SHP77 treated with DMSO at 0.1 percent for 48 hours (cell line): ENCODE results near the gene MED12L.
A peak's percentile ranks its signal among the peaks of the same experiment; 100 is the strongest.

Source experiments
- DNase-seq: peaks from one replicate; lab custom pipeline; 2025; lab: John Stamatoyannopoulos, UW

The MED12L gene

DNA sequence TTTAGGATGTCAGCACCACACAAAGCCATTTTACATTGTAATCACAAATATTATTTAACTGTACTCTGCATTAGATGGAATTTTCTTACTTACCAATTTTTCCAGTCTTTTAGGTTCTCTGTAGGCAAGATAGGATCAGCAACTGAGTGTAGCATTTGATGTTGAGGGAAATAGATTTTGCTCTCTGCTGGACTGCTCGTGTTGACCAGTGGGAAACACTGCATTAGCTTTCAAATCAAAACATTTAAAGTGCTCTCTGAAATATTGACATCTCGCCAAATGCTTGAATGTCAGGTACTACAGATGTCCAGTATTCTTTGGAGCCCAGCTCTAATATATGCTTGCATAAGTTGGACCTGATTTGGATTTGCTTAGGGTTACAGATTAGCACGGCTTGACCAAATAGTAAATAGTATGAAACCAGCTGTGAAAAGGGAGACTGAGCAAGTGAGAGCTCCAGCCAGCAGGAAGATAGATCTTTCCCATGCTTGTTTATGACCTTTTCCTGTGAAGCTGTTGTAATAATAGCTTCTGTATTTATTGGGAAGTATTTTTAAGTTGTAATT lies 163.4 kb downstream of the MED12L start:
- no peak for DNase-seq

DNA sequence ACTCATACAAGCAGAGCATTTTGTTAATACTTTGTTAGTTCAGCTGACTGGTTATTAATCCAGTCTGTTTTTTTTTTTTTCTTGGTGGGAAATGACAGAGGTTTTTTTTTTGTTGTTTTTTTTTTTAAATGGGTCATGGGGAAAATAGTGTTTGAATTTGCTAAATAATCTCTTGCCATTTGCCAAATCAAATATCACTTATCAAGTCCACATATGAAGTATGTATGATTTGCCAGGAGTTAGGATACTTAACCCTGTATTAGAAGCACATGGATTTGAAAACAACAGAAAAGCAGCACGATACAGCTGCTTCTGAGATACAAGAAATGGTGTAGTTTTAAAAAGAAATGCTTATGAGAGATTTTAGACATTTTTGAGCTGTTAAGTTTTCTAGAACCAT lies 171.3 kb downstream of the MED12L start:
- no peak for DNase-seq

- no peak for DNase-seq
Observed at GRCh38 chr3:151259664-151260063, 174.2 kb downstream of the MED12L start.

GRCh38 chr3:151262871-151263525 lies 177.5 kb downstream of the MED12L start:
- no peak for DNase-seq

GRCh38 chr3:151264605-151265004 lies 179.1 kb downstream of the MED12L start:
- no peak for DNase-seq

DNA sequence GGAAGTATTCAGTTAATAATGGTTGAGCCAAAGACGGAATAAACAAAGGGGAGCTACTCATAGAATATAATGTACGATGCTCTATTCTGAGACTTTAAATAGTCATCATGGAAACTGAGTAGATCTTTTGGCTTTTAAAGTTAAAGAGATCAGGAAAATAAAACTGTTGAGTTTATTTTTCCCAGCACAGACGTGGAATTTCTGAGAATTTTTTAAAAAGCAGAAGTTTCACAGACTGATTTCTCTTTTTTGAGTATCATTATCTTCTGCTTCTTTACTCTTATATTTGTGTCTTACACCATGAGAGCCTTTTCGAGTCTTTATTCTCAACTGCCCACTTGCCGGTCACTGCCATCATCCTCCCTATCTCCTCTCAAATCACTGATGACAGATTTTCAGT lies 179.7 kb downstream of the MED12L start:
- DNase-seq: no peak

GRCh38 chr3:151265866-151266265 lies 180.4 kb downstream of the MED12L start:
- DNase-seq: no peak

DNA sequence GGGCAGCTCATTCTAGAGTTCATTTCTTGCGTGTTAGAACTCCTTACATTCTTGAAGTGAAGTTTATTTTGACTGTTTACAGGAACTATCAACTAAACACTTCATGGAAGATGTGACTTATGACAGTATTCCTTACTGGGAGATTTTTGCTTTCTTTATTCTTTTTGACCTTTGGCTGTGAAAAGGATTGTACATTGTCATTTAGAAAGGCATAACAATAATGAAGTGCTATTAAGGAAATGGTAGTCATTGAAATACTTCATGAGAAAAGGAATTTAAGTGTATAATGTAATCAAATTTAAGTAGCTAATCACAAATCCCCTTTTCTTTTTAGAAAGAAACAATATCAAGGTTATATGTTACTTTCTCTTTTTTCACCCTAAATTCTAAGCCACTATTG lies 181.6 kb downstream of the MED12L start:
- no peak for DNase-seq

GRCh38 chr3:151268267-151269235 lies 183.1 kb downstream of the MED12L start:
- DNase-seq: no peak

GRCh38 chr3:151269631-151270030 lies 184.2 kb downstream of the MED12L start:
- DNase-seq: no peak

DNA sequence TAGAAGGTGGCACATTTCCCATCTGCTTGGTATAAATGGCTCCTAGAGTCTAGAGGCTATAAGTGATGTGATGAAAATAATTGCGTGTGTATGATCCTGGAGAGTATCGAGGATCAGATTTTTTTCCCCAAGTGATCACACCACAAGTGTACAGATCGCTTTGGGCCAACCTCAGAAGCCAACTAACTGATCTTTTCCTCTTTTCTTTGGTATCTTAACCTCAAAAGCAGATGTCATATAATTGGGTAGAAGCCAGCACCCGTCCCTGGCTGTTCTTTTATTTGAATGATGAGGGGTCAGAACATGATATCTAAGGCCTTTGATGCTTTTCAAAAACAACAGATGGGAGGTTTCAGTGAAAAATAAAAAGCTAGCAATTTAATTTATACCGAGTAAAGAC lies 189.6 kb downstream of the MED12L start:
- no peak for DNase-seq

- no peak for DNase-seq
Observed at GRCh38 chr3:151276038-151276686, 190.7 kb downstream of the MED12L start.

DNA sequence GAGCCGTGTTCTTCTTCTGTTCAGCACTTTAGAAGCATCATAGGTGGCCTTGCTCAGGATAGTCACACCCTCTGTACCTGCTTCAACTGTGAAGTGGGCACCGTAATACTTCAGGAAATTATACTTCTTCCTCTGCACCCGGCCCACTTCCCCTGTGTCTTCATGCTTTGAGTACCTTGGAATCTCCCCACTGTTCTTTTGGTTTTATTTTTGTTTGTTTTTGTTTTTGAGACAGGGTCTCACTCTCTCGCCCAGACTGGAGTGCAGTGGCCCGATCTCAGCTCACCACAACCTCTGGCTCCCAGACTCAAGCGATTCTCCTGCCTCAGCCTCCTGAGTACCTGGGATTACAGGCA lies 191.2 kb downstream of the MED12L start:
- DNase-seq: no peak

DNA sequence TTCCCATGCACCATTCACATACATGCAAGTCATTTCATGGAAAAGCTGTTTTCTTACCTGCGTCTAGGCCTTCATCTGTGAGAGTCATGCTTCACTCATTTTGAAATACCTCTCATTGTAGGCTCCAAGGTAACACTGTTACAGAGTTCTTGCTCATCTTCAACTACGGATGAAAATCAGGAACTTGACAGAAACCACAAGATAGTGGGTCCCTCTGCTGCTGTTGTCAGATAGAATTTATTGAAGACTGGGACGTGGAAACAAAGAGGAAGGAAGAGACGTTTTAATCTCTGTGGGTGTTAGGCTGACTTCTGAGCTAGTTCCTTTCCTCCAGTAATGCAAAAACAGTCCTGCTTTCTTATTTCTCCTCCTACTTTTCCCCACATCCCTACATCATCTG lies 192.8 kb downstream of the MED12L start, which contains the start of gene P2RY14:
Gene P2RY14, minus strand, starts transcription at position 313 of the 400 bp plus-strand sequence. CDS start 64,226 bp downstream, outside the sequence.
- no peak for DNase-seq

DNA sequence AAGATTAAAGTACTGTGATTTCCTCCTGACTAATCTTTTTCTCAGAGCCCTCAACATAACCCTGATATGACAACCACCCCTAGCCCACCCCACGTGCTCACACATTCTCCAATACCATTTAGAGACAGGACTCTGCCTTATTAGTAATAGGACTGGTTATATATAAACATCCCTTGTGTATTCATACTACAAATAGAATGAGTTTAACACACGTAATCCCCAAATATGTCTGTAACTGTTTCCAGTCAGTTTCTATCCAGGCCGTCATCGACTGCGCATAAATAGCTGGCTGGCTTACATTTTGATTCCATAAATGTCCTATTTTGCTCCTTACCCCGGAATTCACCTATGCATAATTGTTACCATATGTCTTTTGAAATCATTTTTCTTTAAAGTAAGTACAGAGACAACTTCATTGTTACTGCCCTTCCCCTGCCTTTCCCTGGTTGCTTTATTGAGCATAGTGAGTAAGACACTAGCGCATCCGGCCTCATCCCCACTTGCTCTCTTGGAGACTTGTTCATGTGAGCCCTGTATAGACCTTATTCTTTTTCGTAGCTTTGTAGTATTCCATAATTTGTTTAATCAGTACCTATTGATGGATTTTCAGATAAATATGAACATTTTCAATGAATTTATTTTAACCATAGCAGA lies 196.3 kb downstream of the MED12L start:
- DNase-seq: no peak

GRCh38 chr3:151282921-151283320 lies 197.5 kb downstream of the MED12L start:
- DNase-seq: peak; percentile 26

DNA sequence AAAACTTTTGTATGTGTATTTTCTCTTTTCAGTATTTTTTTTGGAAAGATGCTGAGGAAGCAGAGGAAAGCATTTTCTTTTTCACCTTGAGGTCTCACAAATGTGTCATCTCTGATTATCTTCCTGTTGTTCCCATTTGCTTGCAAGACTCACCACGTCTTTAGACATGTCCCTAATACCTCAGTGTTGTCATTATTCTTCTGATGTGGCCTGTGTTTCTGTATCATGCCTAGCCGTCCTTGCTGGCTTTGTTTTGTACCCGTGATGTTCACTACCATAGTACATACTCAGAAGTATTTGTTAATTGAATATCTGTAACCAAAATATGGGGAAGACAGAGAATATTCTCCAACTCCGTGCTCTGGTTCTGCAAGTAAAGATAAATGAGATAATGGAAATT lies 197.9 kb downstream of the MED12L start:
- DNase-seq: no peak

DNA sequence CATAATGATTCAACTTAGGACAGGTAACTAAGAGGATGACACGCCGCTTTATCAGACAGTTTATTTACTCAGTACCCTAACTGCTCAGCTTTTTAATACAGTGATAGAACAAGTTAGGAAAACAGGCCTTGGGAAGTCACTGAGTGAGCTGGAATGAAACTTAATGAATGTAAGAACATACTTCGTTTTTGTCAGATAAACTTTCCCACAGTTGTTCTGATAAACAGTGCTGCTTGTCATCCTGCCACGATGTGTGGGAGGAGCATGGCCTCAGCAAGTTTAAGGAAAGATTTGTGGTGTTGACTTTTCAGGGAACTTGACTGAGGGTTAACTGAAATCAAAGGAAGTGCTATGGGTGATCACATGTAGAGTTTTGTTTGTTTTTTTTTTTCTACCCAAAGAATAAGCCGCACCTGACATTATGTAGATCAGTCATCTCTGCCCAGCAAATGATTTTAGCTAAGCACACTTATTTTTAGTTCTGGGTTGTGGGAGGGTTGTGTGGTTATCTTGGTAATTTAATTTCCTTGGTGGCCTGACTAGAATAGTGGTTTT lies 198.5 kb downstream of the MED12L start:
- no peak for DNase-seq

DNA sequence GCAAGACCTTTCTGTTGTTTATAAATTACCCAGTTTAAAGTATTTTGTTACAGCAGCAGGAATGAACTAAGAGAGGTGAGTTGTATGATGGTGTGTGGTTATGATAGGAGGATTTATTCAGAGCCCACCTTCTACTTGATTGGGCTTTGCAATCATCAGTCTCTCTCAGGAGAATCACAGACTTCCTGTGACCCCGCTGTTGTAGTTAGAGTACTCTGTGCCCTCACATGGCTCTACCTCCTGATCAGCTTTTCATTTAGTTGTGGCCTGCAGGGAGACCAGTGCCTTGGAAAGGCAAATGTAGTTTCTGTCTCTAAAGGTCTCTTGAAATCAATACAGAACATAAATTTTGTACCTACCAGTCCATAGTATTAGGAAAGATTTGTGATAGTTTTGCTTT lies 200.5 kb downstream of the MED12L start:
- DNase-seq: no peak

GRCh38 chr3:151289445-151289844 lies 204.0 kb downstream of the MED12L start:
- no peak for DNase-seq

DNA sequence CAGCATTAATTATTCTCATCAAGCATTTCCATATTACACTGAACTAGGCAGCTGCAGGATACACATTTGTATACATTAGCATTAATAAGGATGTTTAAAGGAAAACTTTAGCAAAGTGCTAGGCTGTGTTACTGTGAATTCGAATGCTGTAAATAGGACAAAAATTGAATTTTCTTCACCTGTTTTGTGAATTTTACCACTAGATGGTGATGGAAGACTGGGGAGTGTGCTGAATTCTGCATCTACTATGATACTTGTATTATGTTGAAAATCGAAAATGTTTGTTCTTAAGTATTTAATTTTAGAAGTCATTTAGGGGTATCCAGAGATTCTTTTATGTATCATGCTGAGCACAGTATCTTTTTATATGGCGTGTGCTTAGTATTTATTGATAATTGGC lies 205.2 kb downstream of the MED12L start:
- DNase-seq: no peak

DNA sequence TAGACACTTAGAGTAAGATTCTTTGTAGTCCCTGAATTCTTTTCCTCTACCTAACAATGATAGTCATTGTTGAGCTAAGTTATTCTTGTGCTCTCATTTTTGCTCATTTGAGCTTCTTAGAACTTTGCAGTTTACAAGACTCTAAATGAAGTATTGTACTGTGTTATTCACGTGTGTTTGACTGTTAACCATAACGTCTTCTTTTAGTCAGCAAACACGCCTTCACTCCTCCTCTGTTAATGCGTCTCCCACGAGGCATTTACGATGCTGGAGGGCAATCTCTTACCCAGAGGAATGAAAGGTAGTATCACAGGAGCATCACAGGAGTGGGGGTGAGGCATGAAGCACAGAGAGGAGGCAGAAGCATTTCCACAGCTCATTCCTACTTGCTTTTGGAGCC lies 207.7 kb downstream of the MED12L start:
- DNase-seq: no peak
